Measurements from ENCODE around the gene ULK4.

ULK4 gene

DNA sequence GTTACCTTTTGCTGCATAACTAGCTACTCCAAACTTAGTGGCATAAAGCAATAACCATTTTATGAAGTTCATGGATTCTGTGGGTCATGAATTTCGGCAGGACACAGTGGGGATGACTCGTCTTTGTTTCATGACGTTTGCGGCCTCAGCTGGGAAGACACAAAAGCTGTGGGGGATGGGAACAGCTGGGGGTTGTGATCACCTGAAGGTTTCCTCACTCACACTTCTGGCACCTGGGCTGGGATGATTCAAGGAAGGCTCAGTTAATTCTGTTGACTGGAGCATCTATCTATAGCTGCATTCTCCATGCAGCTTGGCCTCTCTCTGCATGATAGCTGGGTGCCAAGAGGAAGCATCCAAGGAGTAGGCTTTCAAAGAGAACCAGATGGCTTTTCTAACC, 332.8 kb downstream of the ULK4 start:
- DNase-seq (ENCODE audit: low spot score), result no peak
- TF ChIP-seq, protein P1, sequence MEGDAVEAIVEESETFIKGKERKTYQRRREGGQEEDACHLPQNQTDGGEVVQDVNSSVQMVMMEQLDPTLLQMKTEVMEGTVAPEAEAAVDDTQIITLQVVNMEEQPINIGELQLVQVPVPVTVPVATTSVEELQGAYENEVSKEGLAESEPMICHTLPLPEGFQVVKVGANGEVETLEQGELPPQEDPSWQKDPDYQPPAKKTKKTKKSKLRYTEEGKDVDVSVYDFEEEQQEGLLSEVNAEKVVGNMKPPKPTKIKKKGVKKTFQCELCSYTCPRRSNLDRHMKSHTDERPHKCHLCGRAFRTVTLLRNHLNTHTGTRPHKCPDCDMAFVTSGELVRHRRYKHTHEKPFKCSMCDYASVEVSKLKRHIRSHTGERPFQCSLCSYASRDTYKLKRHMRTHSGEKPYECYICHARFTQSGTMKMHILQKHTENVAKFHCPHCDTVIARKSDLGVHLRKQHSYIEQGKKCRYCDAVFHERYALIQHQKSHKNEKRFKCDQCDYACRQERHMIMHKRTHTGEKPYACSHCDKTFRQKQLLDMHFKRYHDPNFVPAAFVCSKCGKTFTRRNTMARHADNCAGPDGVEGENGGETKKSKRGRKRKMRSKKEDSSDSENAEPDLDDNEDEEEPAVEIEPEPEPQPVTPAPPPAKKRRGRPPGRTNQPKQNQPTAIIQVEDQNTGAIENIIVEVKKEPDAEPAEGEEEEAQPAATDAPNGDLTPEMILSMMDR (IDR thresholded peaks at IDR 0.05; ENCODE audit: extremely low read depth, missing control alignments), result no peak

DNA sequence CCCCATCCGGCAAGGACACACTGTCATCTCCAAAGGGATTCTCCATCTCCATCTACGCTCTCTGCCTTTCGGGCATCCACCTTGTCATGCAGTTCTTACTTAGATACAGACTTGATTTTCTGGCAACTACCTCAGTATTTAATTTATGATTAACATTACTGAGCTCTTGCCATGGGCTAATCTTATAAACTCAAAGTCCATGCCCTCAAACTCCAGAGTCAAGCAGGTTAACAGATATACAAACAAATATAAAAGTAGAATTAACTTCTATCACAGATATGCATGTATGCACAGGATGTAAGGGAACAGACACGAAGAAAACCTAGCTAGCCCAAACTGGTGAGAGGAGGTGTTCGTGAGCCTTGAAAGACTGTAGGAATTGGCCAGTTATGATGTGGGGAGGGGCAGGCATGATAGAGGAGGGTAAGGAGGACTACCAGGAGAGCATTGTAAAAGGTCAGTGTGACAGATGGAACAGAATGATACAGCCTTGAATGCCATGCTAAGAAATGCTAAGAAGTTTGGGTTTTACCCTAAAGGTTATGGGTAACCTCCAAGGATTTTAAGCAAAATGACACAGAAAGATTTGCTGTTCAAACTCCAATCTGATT, 334.3 kb downstream of the ULK4 start:
- TF ChIP-seq, protein P1 (IDR thresholded peaks at IDR 0.05; ENCODE audit: extremely low read depth, missing control alignments), result no peak
- no peak for DNase-seq (ENCODE audit: low spot score)

DNA sequence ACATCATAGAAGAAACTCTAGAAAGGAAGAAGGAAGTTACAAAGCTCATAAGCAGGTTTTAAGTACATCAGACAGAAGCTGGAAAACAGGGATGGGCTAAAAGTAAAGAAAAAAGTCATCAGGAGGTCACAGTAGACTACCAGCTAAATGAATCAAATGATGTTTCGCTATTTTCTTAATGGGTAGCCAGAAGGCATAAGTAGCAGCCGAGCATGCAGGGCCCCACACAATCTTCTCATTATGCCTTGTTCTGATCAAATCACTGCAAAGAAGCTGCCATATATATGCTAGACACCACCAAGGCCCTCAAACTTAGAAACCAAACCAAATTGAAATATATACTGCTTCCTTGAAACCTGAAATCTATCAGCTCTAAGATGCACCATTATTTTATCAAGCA, 349.1 kb downstream of the ULK4 start:
- TF ChIP-seq, protein P1 (IDR thresholded peaks at IDR 0.05; ENCODE audit: extremely low read depth, missing control alignments), result no peak
- DNase-seq (ENCODE audit: low spot score), result no peak

DNA sequence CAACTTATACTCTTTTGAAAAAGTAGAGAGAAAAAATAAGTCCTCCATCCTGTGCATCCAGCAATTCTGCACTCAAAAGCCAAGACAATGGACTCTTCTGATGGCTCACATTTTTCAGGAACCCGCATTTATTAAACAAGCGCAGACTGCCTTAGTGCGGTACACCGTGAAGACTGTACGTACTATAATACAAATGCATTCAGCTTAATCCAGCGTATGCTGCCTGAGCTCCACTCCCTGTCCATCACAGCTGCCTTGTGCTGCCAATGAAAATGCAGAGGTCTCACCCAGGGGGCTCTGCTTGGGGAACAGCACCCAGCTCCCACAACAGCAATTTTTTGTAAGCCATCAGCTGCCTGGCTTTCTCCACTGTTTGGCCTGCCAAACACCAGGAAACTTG, 350.9 kb downstream of the ULK4 start:
- DNase-seq (ENCODE audit: low spot score), result no peak
- TF ChIP-seq, protein P1 (IDR thresholded peaks at IDR 0.05; ENCODE audit: extremely low read depth, missing control alignments), result no peak

DNA sequence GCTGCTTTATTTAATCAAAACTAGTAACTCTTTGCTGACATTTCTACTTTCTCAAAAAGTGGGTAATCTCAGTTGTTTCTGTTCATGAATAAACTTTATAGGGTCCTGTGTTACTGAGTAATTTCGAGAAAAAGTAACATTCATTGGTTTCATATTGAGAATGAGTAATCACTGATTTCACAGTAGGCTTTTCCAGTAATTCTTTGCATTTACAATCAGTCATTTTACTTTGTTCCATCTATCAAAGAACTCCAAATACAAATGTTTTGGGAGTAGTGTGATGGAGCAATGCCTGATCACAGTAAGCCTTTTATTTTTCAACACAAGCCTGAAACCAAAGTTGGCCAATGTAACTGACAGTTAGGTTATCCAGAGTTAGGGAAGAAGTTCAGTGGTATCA, 353.6 kb downstream of the ULK4 start:
- no peak for DNase-seq (ENCODE audit: low spot score)
- TF ChIP-seq, protein P1 (IDR thresholded peaks at IDR 0.05; ENCODE audit: extremely low read depth, missing control alignments), result no peak

DNA sequence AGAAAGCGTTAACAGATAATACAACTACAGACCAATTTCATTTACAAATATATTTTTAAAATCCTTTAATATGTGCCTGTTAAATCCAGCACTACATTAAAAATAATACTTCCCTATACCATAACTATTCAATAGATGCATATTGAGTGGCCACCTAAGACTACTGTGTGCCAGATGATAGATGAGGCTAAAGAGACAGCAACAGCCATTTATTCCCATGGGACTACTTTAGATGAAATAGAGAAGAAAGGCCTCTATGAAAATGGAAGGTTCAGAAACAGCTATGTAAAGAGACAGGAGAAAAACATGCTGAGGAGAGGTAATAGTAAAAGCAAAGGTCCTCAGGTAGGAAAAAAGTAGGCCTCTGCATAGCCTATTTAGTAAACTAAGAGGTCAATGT, 358.1 kb downstream of the ULK4 start:
- no peak for DNase-seq (ENCODE audit: low spot score)
- TF ChIP-seq, protein P1 (IDR thresholded peaks at IDR 0.05; ENCODE audit: extremely low read depth, missing control alignments), result no peak

DNA sequence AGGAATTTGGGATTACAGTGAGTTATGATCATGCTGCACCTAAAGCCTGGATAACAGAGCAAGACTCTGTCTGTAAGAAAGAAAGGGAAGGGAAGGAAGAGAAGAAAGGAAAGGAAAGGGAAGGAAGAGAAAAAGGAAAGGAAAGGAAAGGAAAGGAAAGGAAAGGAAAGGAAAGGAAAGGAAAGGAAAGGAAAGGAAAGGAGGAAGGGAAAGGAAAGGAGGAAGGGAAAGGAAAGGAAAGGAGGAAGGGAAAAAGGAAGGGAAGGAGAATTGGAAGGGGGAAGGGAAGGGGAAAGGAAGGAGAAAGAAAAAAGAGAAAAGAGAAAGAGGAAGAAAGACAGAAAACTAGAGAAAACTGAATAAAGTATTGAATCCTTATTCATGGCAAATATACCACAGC, 359.8 kb downstream of the ULK4 start:
- TF ChIP-seq, protein P1 (IDR thresholded peaks at IDR 0.05; ENCODE audit: extremely low read depth, missing control alignments), result no peak
- no peak for DNase-seq (ENCODE audit: low spot score)

Measured in GM20000 (cell line).